H9 (cell line): ENCODE data around the gene DDX19B. TPM values are rescaled to one million over a fixed set of nuclear protein-coding genes. Genes with fewer than 3 reads are reported as not detected.

Source experiments
- DNase-seq: peaks from one replicate; pipeline ENCODE4 v3.0.0-alpha.2; 2017
- H2AFZ ChIP-seq: one replicate; pipeline ENCODE4 v1.6.1; 2013; ENCODE audit warnings: mild to moderate bottlenecking, low read length, control low read depth, moderate library complexity
- H2AK5ac ChIP-seq: 2 replicates; pipeline ENCODE4 v1.6.1; 2013; ENCODE audit warnings: low read length, control low read depth, mixed read lengths; ENCODE audit not compliant: insufficient read length
- H2BK120ac ChIP-seq: one replicate; pipeline ENCODE4 v1.6.1; 2013; ENCODE audit warnings: low read depth, mild to moderate bottlenecking, low read length, control low read depth, inconsistent platforms; ENCODE audit not compliant: poor library complexity, severe bottlenecking
- H2BK12ac ChIP-seq: 2 replicates; pipeline ENCODE4 v1.6.1; 2013; ENCODE audit warnings: low read length, control low read depth, mixed read lengths, low read depth; ENCODE audit not compliant: insufficient read length
- H2BK15ac ChIP-seq: 2 replicates; pipeline ENCODE4 v1.6.1; 2013; ENCODE audit warnings: low read depth, low read length, control low read depth
- H2BK20ac ChIP-seq: one replicate; pipeline ENCODE4 v1.6.1; 2013; ENCODE audit warnings: low read depth, mild to moderate bottlenecking, low read length, control low read depth, inconsistent platforms; ENCODE audit not compliant: poor library complexity, severe bottlenecking
- H2BK5ac ChIP-seq: 2 replicates; pipeline ENCODE4 v1.6.1; 2013; ENCODE audit warnings: low read length, control low read depth, mixed read lengths; ENCODE audit not compliant: insufficient read length
- H3K14ac ChIP-seq: 2 replicates; pipeline ENCODE4 v1.6.1; 2013; ENCODE audit warnings: low read length, control low read depth; ENCODE audit not compliant: insufficient read depth
- H3K18ac ChIP-seq: 2 replicates; pipeline ENCODE4 v1.6.1; 2013; ENCODE audit warnings: low read depth, mild to moderate bottlenecking, mixed read lengths, low read length, control low read depth; ENCODE audit not compliant: insufficient read length
- H3K23ac ChIP-seq: 2 replicates; pipeline ENCODE4 v1.6.1; 2013; ENCODE audit warnings: low read length, control low read depth, mixed read lengths, low read depth; ENCODE audit not compliant: insufficient read length
- H3K23me2 ChIP-seq: 2 replicates; pipeline ENCODE4 v1.6.1; 2013; ENCODE audit warnings: low read depth, mild to moderate bottlenecking, mixed read lengths, low read length, control low read depth; ENCODE audit not compliant: insufficient read length, poor library complexity, severe bottlenecking
- H3K27ac ChIP-seq: 2 replicates; pipeline ENCODE4 v1.5.1; 2013; ENCODE audit warnings: low read length, control low read depth, mixed read lengths, low read depth; ENCODE audit not compliant: insufficient read length
- H3K27me3 ChIP-seq: 2 replicates; pipeline ENCODE4 v1.6.1; 2013; ENCODE audit warnings: low read length, control low read depth, inconsistent platforms; ENCODE audit not compliant: insufficient read depth
- H3K4ac ChIP-seq: 2 replicates; pipeline ENCODE4 v1.6.1; 2013; ENCODE audit warnings: low read depth, mild to moderate bottlenecking, control low read depth, inconsistent platforms, low read length, moderate library complexity
- H3K4me1 ChIP-seq: 2 replicates; pipeline ENCODE4 v1.6.1; 2013; ENCODE audit warnings: low read length, control low read depth, inconsistent platforms; ENCODE audit not compliant: insufficient read depth
- H3K4me2 ChIP-seq: 2 replicates; pipeline ENCODE4 v1.6.1; 2013; ENCODE audit warnings: low read length, control low read depth, mixed read lengths; ENCODE audit not compliant: insufficient read length, insufficient read depth
- H3K56ac ChIP-seq: 2 replicates; pipeline ENCODE4 v1.6.1; 2013; ENCODE audit warnings: low read depth, mild to moderate bottlenecking, mixed read lengths, low read length, control low read depth; ENCODE audit not compliant: insufficient read length
- H3K79me1 ChIP-seq: 2 replicates; pipeline ENCODE4 v1.6.1; 2013; ENCODE audit warnings: low read depth, mild to moderate bottlenecking, moderate library complexity, low read length, control low read depth, inconsistent platforms; ENCODE audit not compliant: insufficient read depth, poor library complexity, severe bottlenecking
- H3K79me2 ChIP-seq: 2 replicates; pipeline ENCODE4 v1.6.1; 2013; ENCODE audit warnings: low read length, control low read depth, inconsistent platforms; ENCODE audit not compliant: insufficient read depth
- H3K9ac ChIP-seq: 2 replicates; pipeline ENCODE4 v1.6.1; 2013; ENCODE audit warnings: low read length, control low read depth, mixed read lengths; ENCODE audit not compliant: insufficient read length; ENCODE audit errors: extremely low read depth
- H3K9me3 ChIP-seq: one replicate; pipeline ENCODE4 v1.6.1; 2013; ENCODE audit warnings: low read depth, low read length, inconsistent platforms; ENCODE audit not compliant: control insufficient read depth
- H3T11ph ChIP-seq: one replicate; pipeline ENCODE4 v1.6.1; 2013; ENCODE audit warnings: mild to moderate bottlenecking, low read length, control low read depth, inconsistent platforms
- H4K20me1 ChIP-seq: one replicate; pipeline ENCODE4 v1.6.1; 2013; ENCODE audit not compliant: control insufficient read depth, insufficient read length, insufficient read depth
- H4K5ac ChIP-seq: 2 replicates; pipeline ENCODE4 v1.6.1; 2013; ENCODE audit warnings: low read depth, mild to moderate bottlenecking, mixed read lengths, low read length, control low read depth; ENCODE audit not compliant: insufficient read length
- H4K8ac ChIP-seq: replicated peaks from 2 replicates; pipeline ENCODE4 v1.6.1; 2013; ENCODE audit warnings: low read length, control low read depth, mixed read lengths, low read depth; ENCODE audit not compliant: insufficient read length
- H4K91ac ChIP-seq: 2 replicates; pipeline ENCODE4 v1.6.1; 2013; ENCODE audit warnings: low read depth, mild to moderate bottlenecking, moderate library complexity, mixed read lengths, low read length, control low read depth; ENCODE audit not compliant: insufficient read length
- H3K27ac Mint-ChIP-seq, 3 experiments: 2 replicates in 2 of 3; 3 replicates in 1 of 3; pipeline ENCODE4 v1.8.0; 2020 to 2021; ENCODE audit warnings: mixed read lengths in 3 of 3, mild to moderate bottlenecking in 1 of 3, moderate library complexity in 1 of 3
- H3K27me3 Mint-ChIP-seq: 2 replicates; pipeline ENCODE4 v1.8.0; 2021; ENCODE audit warnings: low read depth, mild to moderate bottlenecking, moderate library complexity, mixed read lengths
- H3K36me3 Mint-ChIP-seq, 3 experiments: 2 replicates in 2 of 3; 3 replicates in 1 of 3; pipeline ENCODE4 v1.8.0; 2020 to 2021; ENCODE audit warnings: low read depth in 3 of 3, mixed read lengths in 3 of 3; ENCODE audit not compliant: insufficient read depth in 1 of 3
- H3K4me1 Mint-ChIP-seq, 2 experiments: 2 replicates each; pipeline ENCODE4 v1.8.0; 2020; ENCODE audit warnings: mixed read lengths in 2 of 2
- H3K4me3 Mint-ChIP-seq, 2 experiments: 2 replicates in 1 of 2; 3 replicates in 1 of 2; pipeline ENCODE4 v1.8.0; 2020 to 2021; ENCODE audit warnings: mild to moderate bottlenecking in 2 of 2, mixed read lengths in 2 of 2, moderate library complexity in 1 of 2
- H3K9me3 Mint-ChIP-seq, 2 experiments: 2 replicates in 1 of 2; 3 replicates in 1 of 2; pipeline ENCODE4 v1.8.0; 2020; ENCODE audit warnings: mild to moderate bottlenecking in 2 of 2, mixed read lengths in 2 of 2, moderate library complexity in 1 of 2
- WGBS: extraction: QIAGEN DNeasy Blood & Tissue Kit; methylation state at CpG from one replicate; pipeline ENCODE4 v1.1.7; 2013; ENCODE audit warnings: missing lambda C conversion rate, low lambda C conversion rate, mixed read lengths; ENCODE audit not compliant: insufficient read length; ENCODE audit errors: extremely low coverage; 5-methylcytosine and 5-hydroxymethylcytosine counted together
- total RNA-seq: library from RNA; stranded (reverse); gene quantifications from 2 replicates; pipeline ENCODE4 v1.2.1, GENCODE V29; 2021
- TF ChIP-seq, protein P1 (sequence below): fragments of 200-600 bp; sonication (generic); conservative IDR thresholded peaks from 3 replicates; pipeline ENCODE4 v1.8.0; 2021; ENCODE audit warnings: antibody characterized with exemption, mild to moderate bottlenecking

Gene DDX19B
- total RNA-seq, 1 experiment from 2014 or later = 47.3 TPM

- H3K36me3 Mint-ChIP-seq = peaks cover 37 to 88% (median 68%) of the 10 kb centered on the region in 3 experiments; a peak in 6 of 7 replicates
- Histone ChIP-seq H3K79me1 (no peaks in the 10 kb centered on the region), H3K9me3 (no peaks in the 10 kb centered on the region), H3K23ac (no peak overlapping the region), H3K4me1 (no peaks in the 10 kb centered on the region), H2BK20ac (no peak overlapping the region), H4K91ac (no peak overlapping the region), H3K4ac (no peak overlapping the region), H2BK5ac (no peak overlapping the region), H4K20me1 (no peaks in the 10 kb centered on the region), H3T11ph (no peak overlapping the region), H3K56ac (no peak overlapping the region), H2BK15ac (no peak overlapping the region), H3K4me2 (no peak overlapping the region), H3K27me3 (no peaks in the 10 kb centered on the region), H2BK120ac (no peak overlapping the region), H4K5ac (no peak overlapping the region), H2AFZ (no peak overlapping the region), H4K8ac (no peak overlapping the region), H3K14ac (no peak overlapping the region), H3K18ac (no peak overlapping the region), H3K9ac (no peak overlapping the region), H2AK5ac (no peak overlapping the region), H3K27ac (no peak overlapping the region), H3K79me2 (no peaks in the 10 kb centered on the region), H2BK12ac (no peak overlapping the region), H3K23me2 (no peaks in the 10 kb centered on the region)
- no peak for DNase-seq
- TF ChIP-seq, protein P1, sequence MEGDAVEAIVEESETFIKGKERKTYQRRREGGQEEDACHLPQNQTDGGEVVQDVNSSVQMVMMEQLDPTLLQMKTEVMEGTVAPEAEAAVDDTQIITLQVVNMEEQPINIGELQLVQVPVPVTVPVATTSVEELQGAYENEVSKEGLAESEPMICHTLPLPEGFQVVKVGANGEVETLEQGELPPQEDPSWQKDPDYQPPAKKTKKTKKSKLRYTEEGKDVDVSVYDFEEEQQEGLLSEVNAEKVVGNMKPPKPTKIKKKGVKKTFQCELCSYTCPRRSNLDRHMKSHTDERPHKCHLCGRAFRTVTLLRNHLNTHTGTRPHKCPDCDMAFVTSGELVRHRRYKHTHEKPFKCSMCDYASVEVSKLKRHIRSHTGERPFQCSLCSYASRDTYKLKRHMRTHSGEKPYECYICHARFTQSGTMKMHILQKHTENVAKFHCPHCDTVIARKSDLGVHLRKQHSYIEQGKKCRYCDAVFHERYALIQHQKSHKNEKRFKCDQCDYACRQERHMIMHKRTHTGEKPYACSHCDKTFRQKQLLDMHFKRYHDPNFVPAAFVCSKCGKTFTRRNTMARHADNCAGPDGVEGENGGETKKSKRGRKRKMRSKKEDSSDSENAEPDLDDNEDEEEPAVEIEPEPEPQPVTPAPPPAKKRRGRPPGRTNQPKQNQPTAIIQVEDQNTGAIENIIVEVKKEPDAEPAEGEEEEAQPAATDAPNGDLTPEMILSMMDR = no peak
- H3K27me3 Mint-ChIP-seq = no peaks in the 10 kb centered on the region; the same call in 1 of the 2 replicates
- WGBS = no CpG with 5 or more reads among the region's 10 CpGs
- no peaks in the 10 kb centered on the region for H3K4me1 Mint-ChIP-seq
- H3K27ac Mint-ChIP-seq = no peak overlapping the region
- H3K4me3 Mint-ChIP-seq = no peak overlapping the region
- H3K9me3 Mint-ChIP-seq = no peaks in the 10 kb centered on the region
Measured at GRCh38 chr16:70370924-70371323, 71.9 kb downstream of the DDX19B start.
